Raji (cell line): ENCODE data around the gene HYKK.

Experiments used
- POLR2A ChIP-seq: IDR thresholded peaks from 2 replicates; pipeline ENCODE4 v1.6.1; 2011; ENCODE audit warnings: low read depth, low read length, control low read depth; ENCODE audit not compliant: insufficient read depth

Gene HYKK

GRCh38 chr15:78506971-78507830, at the start of gene HYKK:
Gene HYKK, plus strand, starts transcription at chr15:78507577. Its CDS starts 5,512 bp downstream, at chr15:78513089.
- TF ChIP-seq POLR2A = 0 out of 2 replicates have a peak, but pooled peaks have one; percentile 13

- no peak for TF ChIP-seq POLR2A
Observed at GRCh38 chr15:78460737-78461136, 46.6 kb upstream of the HYKK start.

- no peak for TF ChIP-seq POLR2A
Observed at GRCh38 chr15:78461171-78461888, 46.0 kb upstream of the HYKK start.

- no peak for TF ChIP-seq POLR2A
Observed at GRCh38 chr15:78469031-78469430, 38.3 kb upstream of the HYKK start.

GRCh38 chr15:78477295-78477694, 30.1 kb upstream of the HYKK start:
- TF ChIP-seq POLR2A = no peak

GRCh38 chr15:78479650-78480049, 27.7 kb upstream of the HYKK start:
- no peak for TF ChIP-seq POLR2A

GRCh38 chr15:78481917-78482316, 25.5 kb upstream of the HYKK start:
- TF ChIP-seq POLR2A = no peak

GRCh38 chr15:78492872-78493271, 14.5 kb upstream of the HYKK start:
- TF ChIP-seq POLR2A = no peak

- no peak for TF ChIP-seq POLR2A
Observed at GRCh38 chr15:78501857-78502256, 5.5 kb upstream of the HYKK start.

GRCh38 chr15:78502641-78503040, 4.7 kb upstream of the HYKK start:
- no peak for TF ChIP-seq POLR2A

GRCh38 chr15:78507831-78508160, 419 bp downstream of the HYKK start:
- TF ChIP-seq POLR2A = no peak

- no peak for TF ChIP-seq POLR2A
Observed at GRCh38 chr15:78508272-78508671, 895 bp downstream of the HYKK start.

- TF ChIP-seq POLR2A = no peak
Observed at GRCh38 chr15:78509726-78510312, 2.4 kb downstream of the HYKK start.

GRCh38 chr15:78524230-78524629, 16.9 kb downstream of the HYKK start:
- no peak for TF ChIP-seq POLR2A

GRCh38 chr15:78527325-78527724, 19.9 kb downstream of the HYKK start:
- TF ChIP-seq POLR2A = no peak

GRCh38 chr15:78533331-78533730, 26.0 kb downstream of the HYKK start:
- TF ChIP-seq POLR2A = no peak
